Measurements from ENCODE around the gene MMADHC.

Gene MMADHC

DNA sequence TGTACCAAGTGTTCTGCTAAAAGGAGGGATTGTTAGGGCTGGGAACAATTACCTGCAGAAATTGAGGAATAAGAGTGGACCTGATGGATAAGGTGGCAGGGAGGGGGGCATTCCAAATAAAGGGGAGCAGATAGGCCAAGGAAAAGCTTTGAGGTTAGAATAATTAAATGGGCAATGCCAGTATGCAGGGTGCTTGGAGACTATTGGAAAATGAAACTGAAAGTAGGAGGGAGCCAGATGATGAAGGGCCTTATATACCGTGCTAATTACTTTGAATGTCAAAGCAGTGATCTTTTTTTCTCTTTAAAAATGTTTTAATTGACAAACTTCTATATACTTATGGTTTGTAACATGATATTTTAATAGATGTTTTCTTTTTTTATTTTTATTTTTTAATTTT is 42.9 kb downstream of the MMADHC start:
- no peak for DNase-seq

DNA sequence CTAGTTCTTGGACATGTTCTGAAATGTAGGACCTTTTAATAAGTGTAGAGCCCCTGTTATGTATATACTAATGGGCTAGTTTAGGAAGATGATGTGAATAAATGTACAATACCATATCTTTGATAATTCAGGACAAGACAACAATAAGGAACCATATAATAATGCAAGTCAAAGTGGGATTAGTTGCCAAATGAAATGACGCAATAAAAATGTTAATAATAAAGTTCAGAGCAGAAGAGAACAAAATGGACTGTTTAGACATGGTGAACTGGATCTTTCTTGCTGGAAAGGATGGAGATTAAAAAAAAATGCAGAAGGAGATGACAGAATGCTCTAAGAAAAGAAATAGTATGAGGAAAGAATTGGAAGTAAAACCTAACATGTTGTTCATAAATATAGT is 43.7 kb downstream of the MMADHC start:
- no peak for DNase-seq

- DNase-seq: no peak
These were observed 47.4 kb downstream of the MMADHC start for GRCh38 chr2:149540138-149540537.

DNA sequence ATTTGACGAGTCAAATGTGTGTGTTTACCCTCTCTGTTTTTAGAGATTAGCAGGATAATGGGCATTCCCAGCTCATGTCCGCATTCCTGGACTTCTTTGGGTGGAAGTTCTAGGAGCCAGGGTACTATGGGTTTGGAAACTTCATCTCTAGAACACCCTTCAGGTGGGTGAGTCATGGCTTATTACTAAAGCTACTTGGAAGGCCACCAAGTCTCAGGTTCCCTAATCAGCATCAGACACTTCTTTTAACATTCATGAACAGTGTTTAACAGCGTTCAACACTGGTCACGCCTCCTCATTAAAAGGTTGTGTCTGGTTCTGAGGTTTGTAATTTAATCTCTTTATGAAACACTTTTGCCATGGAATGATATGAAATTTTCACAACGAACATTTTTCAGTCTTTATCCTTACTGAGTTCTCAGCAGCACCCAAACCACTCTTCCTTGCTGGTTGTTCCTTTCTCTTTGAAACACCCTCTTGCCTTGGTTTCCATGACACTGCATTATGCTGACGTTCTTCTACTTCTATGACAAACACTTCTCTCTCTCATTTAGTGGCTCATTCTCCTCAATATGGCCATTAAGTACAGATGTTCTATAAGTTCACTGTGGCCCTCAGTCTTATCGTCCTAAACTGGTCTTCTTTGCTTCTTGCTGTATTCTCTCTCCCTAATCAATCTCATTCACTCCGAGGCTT is 49.3 kb downstream of the MMADHC start:
- no peak for DNase-seq

GRCh38 chr2:149537092-149537726 is 50.4 kb downstream of the MMADHC start:
- DNase-seq: no peak

DNA sequence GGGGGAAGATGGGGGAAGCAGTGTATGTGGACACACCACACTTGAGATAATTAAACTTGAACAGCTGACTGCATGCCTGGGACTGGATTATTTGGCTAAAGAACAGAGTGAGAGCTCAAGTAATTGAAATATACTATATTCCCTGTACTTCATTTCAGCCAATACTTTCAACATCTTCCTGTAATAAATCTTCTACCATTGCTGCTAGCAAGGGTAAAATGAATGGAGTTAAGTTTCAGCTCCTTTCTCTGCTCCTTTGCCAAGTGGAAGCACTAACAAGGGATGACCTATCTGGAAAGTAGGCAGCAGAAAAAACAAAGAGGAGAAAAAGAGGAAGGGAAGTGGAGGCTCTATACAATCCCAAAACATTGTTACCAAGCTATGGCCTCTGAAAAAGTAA is 50.9 kb downstream of the MMADHC start:
- DNase-seq: no peak

DNA sequence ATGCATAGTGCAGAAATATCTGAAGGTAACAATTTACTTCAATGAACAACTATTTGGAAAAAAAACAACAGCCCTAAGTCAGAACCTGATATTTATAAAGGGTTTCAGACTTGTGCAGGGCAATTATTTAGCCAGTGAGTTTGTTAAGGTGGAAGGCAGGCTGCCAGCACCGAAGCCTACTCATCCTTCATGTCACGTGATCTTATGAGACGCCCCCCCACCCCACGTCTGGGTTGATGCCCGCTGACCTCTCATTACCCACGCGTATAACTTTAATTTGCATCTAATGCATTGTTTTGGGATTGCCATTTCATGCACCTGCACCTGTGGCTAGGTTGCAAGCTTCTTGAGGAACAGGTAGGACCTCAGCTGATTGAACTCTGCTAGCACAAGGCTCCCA is 52.9 kb downstream of the MMADHC start:
- DNase-seq: no peak

GRCh38 chr2:149528983-149529382 is 58.6 kb downstream of the MMADHC start:
- DNase-seq: no peak

DNA sequence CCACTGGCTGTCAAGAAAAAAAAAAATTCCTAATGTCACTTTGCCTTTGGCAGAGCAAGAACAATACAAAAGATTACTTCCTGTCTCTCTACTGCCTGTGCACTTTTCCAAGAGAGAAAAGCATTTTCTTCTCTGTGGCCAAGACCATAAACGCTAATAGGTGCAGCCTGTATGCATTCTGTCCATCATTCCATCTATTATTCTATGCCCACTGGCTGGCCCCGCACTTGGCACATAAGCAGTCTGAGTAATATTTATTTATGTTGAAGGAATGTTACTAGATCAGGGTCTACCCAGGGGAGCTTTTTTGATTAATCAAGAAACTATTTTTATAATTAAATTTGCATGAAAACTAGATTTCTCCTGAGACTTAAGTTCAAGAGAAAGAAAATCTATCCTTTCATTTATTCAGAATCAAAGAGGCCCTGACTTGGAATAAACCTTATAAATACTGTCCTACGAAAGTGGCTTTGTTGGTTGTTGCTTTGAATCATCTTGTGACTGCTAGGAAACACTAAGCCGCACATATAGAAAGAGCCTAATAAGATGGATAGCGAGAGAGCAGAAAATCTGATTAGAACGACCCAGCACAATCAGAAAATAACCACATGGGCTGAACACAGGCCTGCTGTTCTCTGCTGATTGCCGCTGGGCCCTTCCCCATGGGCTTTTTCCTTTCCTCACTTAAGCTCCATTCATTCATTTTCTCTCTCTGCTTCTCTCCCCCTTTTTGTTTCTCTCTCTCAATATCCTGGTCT is 59.4 kb downstream of the MMADHC start:
- DNase-seq: no peak

DNA sequence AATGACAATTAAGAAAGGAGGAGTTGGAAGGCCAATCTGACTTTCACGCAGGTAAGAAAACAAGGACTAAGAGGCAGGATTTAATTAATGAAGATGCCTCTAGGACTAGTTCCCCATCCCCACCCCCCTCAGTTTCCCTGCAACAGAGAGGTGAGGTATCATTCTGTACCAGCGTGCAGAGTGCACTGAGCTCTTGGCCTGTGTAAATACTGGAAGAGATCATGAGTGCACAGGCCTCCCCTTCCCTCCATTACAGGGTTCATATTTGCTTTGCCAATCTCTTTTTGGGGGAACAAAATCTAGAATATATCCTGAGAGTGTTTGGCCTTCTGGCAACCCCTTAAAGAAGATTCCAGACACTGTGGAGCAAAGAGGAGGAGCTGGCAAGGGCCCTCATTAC is 60.9 kb downstream of the MMADHC start:
- DNase-seq: no peak

- no peak for DNase-seq
These were observed 62.3 kb downstream of the MMADHC start for GRCh38 chr2:149525323-149525722.
